Small intestine (tissue), 7 donors: ENCODE results near the gene CISTR. TPM values are rescaled to one million over a fixed set of nuclear protein-coding genes. Genes with fewer than 3 reads are reported as not detected.

Experiments
- DNase-seq, 2 donors: peaks; one replicate each; pipeline versions ENCODE4 v3.0.0 to v3.0.0-alpha.2; 2013
- FAIRE-seq: peaks from 2 replicates; lab custom pipeline; 2012; peaks lifted over from hg19 to GRCh38; lab: Jason Lieb, UNC
- H3K27ac ChIP-seq, 3 donors: one replicate each; pipeline ENCODE4 v1.5.1; 2013; ENCODE audit warnings: low read length in 2 of 3, mild to moderate bottlenecking in 2 of 3, control low read depth in 1 of 3, inconsistent platforms in 1 of 3, low read depth in 1 of 3, moderate library complexity in 1 of 3
- H3K27me3 ChIP-seq, 3 donors: one replicate each; pipeline ENCODE4 v1.6.1; 2013; ENCODE audit warnings: low read length in 3 of 3, inconsistent platforms in 1 of 3; ENCODE audit not compliant: control insufficient read depth in 3 of 3, insufficient read depth in 3 of 3
- H3K36me3 ChIP-seq, 3 donors: one replicate each; pipeline ENCODE4 v1.6.1; 2013; ENCODE audit warnings: low read length in 3 of 3, inconsistent platforms in 1 of 3, low read depth in 1 of 3, mild to moderate bottlenecking in 1 of 3, moderate library complexity in 1 of 3; ENCODE audit not compliant: control insufficient read depth in 3 of 3, insufficient read depth in 2 of 3
- H3K4me1 ChIP-seq, 3 donors: one replicate each; pipeline ENCODE4 v1.6.1; 2013; ENCODE audit warnings: low read length in 2 of 3, inconsistent platforms in 1 of 3, low read depth in 1 of 3, mild to moderate bottlenecking in 1 of 3, moderate library complexity in 1 of 3; ENCODE audit not compliant: control insufficient read depth in 3 of 3, insufficient read depth in 2 of 3
- H3K4me3 ChIP-seq, 3 donors: one replicate each; pipeline ENCODE4 v1.5.1; 2013; ENCODE audit warnings: low read length in 3 of 3, control low read depth in 1 of 3, inconsistent platforms in 1 of 3, low read depth in 1 of 3, mild to moderate bottlenecking in 1 of 3, moderate library complexity in 1 of 3
- H3K9me3 ChIP-seq, 2 donors: one replicate each; pipeline ENCODE4 v1.6.1; 2013; ENCODE audit warnings: low read depth in 1 of 2, low read length in 1 of 2; ENCODE audit not compliant: control insufficient read depth in 2 of 2, insufficient read depth in 1 of 2
- WGBS, 3 donors: extraction: QIAGEN DNeasy Blood & Tissue Kit; methylation state at CpG; one replicate each; pipeline ENCODE4 v1.1.7; 2013; 5-methylcytosine and 5-hydroxymethylcytosine counted together
- polyA plus RNA-seq, 4 donors: library from polyadenylated mRNA; stranded (reverse) in 3 of 4; unstranded in 1 of 4; fragments of 200-250 nt in 3 of 4; fragments of 120-200 nt in 1 of 4; gene quantifications; one replicate each; pipeline versions ENCODE4 v1.2.1 to v1.2.3, GENCODE V29; 2013
- donor health status: healthy with polysubstance abuse.
- donor health status: control.
- donor health status: control.
- donor health status: Bipolar disorder and iron deficiency.
- donor health status: healthy.

CISTR gene
- polyA plus RNA-seq, 4 donors: not detected

- Histone ChIP-seq H3K4me1 (peaks cover 0 to 10% (median 0%) of the 10 kb centered on the region in 3 donors), H3K4me3 (no peak overlapping the region), H3K27ac (no peak overlapping the region), H3K9me3 (no peaks in the 10 kb centered on the region), H3K36me3 (no peaks in the 10 kb centered on the region), H3K27me3 (peaks cover 10 to 98% (median 32%) of the 10 kb centered on the region in 3 donors)
- DNase-seq (no peak), FAIRE-seq (no peak)
- WGBS, 3 donors: 60 to 91% (median 85%) methylated on average over 3 of the region's 3 CpGs
Observed at GRCh38 chr12:53752621-53753020, 842 bp upstream of the CISTR start.

DNA sequence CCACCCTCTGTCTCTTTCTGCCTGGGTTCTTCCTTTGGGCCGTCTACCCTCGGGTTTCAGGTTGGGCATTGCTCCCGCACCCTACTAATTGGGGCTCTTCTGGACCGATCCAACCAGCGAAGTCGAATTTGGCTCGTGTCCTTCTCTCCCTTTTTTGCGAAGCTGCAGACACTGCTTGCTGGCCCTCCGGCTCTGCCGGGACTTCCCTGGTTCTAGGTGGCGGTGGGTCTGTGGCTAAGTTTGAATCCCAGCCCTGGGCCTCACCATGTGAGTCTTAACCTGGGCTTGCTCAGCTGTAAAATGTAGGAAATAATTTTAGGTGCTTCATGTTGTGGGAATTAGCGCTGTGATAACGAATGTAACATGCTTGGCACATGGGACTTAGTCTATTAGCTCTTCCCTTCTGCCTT, 418 bp upstream of the CISTR start:
- FAIRE-seq (no peak), DNase-seq (no peak)
- Histone ChIP-seq H3K27ac (no peak overlapping the region), H3K36me3 (no peaks in the 10 kb centered on the region), H3K4me3 (peak overlapping the region in 1 of 3 donors; percentile 52), H3K27me3 (peaks cover 10 to 98% (median 36%) of the 10 kb centered on the region in 3 donors), H3K4me1 (peaks cover 0 to 10% (median 0%) of the 10 kb centered on the region in 3 donors), H3K9me3 (no peaks in the 10 kb centered on the region)
- 35 to 50% (median 41%) methylated on average over 13 of the region's 13 CpGs for WGBS, 3 donors

GRCh38 chr12:53750812-53751335, 905 bp downstream of the CISTR start:
- FAIRE-seq (no peak), DNase-seq (peak in 1 of 2 donors; percentile 42)
- Histone ChIP-seq H3K9me3 (no peaks in the 10 kb centered on the region), H3K27ac (no peak overlapping the region), H3K27me3 (peaks cover 10 to 92% (median 36%) of the 10 kb centered on the region in 3 donors), H3K4me3 (peak overlapping the region in 2 of 3 donors; percentile 39 to 52), H3K36me3 (no peaks in the 10 kb centered on the region), H3K4me1 (peaks cover 0 to 10% (median 0%) of the 10 kb centered on the region in 3 donors)
- WGBS, 3 donors: 2 to 12% (median 4%) methylated on average over 29 to 36 of the region's 36 CpGs

DNA sequence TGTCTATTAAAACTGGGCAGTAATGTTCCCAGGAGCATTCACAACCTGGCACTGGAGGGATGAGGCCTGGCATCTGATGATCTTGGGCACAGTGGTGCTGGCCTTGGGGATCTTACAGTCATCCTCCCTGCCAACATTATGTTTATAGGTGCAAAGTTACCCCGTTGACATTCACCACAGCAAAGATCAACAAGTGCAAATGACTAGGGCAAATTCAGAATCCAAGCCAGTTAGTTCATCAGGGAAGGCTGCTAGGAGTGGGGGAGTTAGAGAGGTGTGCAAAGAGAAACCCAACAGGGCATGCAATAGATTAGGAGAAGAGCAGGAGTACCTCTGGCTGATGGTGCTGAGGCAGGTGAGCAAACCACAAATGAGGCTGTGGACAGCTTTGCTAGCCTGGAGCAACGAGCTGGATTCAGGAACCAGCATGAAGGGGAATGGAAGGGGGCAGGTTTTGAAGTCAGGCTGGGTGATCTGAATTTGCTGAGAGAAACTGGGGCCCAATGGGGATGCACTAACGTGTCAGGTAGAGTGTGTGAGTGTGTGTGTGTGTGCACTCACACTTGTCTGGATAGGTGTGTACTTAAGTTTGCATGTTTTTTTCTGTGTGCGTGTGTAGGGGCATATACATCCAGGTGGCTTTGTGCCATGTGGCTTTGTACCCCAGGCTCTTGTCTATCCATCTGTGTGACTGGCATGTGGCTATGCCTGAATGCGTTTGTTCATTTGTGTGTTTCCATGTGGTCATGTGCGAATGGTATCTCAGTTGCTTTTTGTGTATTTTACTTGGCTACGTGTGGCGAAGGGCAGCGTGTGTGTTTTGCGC, 1.6 kb downstream of the CISTR start:
- 18 to 36% (median 24%) methylated on average over 10 of the region's 10 CpGs for WGBS, 3 donors
- no peak for DNase-seq
- no peaks in the 10 kb centered on the region for H3K9me3 ChIP-seq
- no peak overlapping the region for H3K4me3 ChIP-seq
- FAIRE-seq: no peak
- no peak overlapping the region for H3K27ac ChIP-seq
- H3K4me1 ChIP-seq: peaks cover 0 to 10% (median 0%) of the 10 kb centered on the region in 3 donors
- H3K36me3 ChIP-seq: no peaks in the 10 kb centered on the region
- peaks cover 10 to 86% (median 36%) of the 10 kb centered on the region in 3 donors for H3K27me3 ChIP-seq

DNA sequence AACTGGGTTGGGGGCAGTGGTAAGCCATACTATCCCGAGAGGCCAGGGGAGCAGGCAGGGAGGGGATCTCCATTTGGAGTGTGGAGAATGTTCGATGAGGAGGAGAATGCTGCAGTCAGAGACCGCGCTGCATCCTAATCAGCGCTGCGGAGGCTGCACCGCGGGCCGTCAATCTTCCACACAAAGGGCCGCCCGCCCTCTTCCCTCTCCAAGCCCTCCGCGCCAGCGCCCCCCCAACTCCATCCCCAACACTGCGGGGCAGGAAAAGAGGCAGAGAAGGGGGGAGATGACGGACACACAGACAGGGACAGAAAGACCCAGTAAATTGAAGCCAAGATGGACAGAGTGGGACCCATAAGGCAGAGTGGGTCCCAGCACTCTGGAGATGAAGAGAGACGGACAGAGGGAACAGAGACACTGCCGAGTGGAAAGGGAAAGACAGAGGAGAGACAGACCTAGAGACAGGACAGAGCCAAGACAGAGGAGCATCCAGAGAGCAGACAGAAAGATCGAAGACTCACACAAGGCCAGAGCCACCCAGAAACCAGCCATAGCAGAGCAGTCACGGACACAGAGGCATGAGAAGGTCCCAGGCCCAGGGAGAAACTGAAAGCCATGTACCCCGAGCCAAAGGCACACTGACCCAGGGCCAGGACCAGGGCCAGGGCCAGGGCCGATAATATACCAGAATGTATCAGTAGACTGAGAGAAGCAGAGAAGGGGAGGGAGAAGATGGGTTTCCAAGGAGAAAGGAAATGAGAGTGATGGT, 3.5 kb downstream of the CISTR start:
- FAIRE-seq (no peak), DNase-seq (no peak)
- H3K27ac ChIP-seq: no peak overlapping the region
- H3K27me3 ChIP-seq: peaks cover 10 to 87% (median 38%) of the 10 kb centered on the region in 3 donors
- H3K9me3 ChIP-seq: no peaks in the 10 kb centered on the region
- 29 to 38% (median 32%) methylated on average over 21 to 22 of the region's 22 CpGs for WGBS, 3 donors
- no peak overlapping the region for H3K4me3 ChIP-seq
- H3K4me1 ChIP-seq: peaks cover 0 to 12% (median 0%) of the 10 kb centered on the region in 3 donors
- no peaks in the 10 kb centered on the region for H3K36me3 ChIP-seq

DNA sequence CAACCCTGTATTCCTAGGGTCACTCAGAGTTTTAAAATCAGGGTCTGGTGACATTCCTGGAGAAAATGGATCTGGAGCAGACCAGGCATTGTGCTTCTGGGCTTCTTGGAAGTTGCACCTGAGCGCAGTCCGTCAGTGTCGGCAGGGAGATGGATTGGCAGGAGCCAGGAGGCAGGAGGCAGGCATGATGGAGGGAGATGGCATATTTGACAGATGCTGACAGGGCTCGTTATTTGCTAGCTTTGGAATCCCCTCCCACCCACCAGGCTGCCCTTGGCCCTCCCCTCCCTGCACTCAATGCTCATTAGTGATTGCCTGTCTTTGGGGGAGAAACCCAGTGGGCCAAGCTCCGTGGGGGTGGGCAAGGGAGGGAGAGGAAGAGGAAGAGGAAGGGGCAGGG, 4.7 kb downstream of the CISTR start:
- 18 to 34% (median 33%) methylated on average over 5 of the region's 5 CpGs for WGBS, 3 donors
- DNase-seq: no peak
- no peaks in the 10 kb centered on the region for H3K36me3 ChIP-seq
- H3K4me3 ChIP-seq: no peak overlapping the region
- peaks cover 10 to 87% (median 41%) of the 10 kb centered on the region in 3 donors for H3K27me3 ChIP-seq
- H3K27ac ChIP-seq: no peak overlapping the region
- H3K9me3 ChIP-seq: no peaks in the 10 kb centered on the region
- no peak for FAIRE-seq
- peaks cover 0 to 13% (median 0%) of the 10 kb centered on the region in 3 donors for H3K4me1 ChIP-seq

DNA sequence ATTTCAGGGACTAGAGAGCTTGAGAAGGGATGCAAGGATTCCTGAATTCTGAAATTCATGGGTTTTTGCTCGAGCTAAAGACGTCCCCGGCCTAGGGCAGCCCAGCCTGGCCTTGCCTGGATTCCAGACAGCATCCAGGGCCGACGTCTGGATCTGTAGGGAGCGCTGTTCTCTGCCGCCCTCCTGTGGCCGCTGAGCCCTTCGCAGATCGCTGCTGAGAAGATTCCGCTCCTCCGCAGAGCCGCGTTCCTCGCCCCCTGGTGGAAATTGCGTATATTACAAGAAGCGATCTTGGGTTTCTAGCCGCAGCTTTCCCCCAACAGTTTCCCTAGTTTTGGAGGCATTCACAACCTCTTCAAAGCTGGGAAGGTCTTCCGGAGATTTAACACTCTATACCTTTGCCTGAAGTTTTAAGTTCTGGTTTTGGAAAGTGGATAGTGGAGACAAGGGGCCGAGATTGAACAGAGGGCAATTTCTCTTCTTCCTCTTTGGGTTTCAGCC, 5.1 kb downstream of the CISTR start:
- 1% methylated on average over 20 of the region's 20 CpGs for WGBS, 3 donors
- peak; percentile 83 to 95 for DNase-seq
- FAIRE-seq: no peak
- H3K27me3 ChIP-seq: peaks cover 10 to 84% (median 39%) of the 10 kb centered on the region in 3 donors
- H3K4me1 ChIP-seq: peaks cover 0 to 13% (median 0%) of the 10 kb centered on the region in 3 donors
- no peak overlapping the region for H3K4me3 ChIP-seq
- H3K9me3 ChIP-seq: no peaks in the 10 kb centered on the region
- no peaks in the 10 kb centered on the region for H3K36me3 ChIP-seq
- H3K27ac ChIP-seq: no peak overlapping the region

DNA sequence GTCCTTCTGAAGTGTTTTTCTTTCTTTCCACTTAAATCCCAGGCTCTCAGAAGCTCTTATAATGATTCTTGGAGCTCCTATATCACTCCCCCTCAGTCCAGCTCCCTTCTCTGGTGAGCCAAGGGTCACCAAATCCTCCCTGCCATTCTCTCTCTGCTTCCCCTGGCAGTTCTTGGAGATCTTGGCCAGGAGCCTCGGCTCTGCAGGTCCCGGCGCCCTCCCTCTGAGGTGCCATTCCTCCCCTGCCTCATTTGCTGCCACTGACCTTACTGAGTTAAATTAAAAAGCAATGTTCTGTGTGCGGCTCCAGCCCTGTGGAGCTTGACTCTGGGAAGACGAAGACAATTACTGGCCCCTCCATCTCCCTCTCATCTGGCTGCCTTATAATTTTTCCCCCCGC, 7.0 kb downstream of the CISTR start:
- Histone ChIP-seq H3K36me3 (no peaks in the 10 kb centered on the region), H3K4me3 (no peak overlapping the region), H3K27me3 (peaks cover 10 to 79% (median 29%) of the 10 kb centered on the region in 3 donors), H3K27ac (no peak overlapping the region), H3K4me1 (peaks cover 0 to 7% (median 0%) of the 10 kb centered on the region in 3 donors), H3K9me3 (no peaks in the 10 kb centered on the region)
- no peak for FAIRE-seq
- WGBS, 3 donors: 57 to 67% (median 61%) methylated on average over 6 of the region's 6 CpGs
- no peak for DNase-seq
